Measurements from ENCODE around the gene GGTLC1. TPM values are rescaled to one million over a fixed set of nuclear protein-coding genes. Genes with fewer than 3 reads are reported as not detected.

The GGTLC1 gene
- total RNA-seq, 2 donors from 2014 or later, result not detected

- intact Hi-C loops (cut with DNase I), result loop anchor here (5.0 kb wide), 2 partner anchors 45 to 60 kb away; no protein-coding TSS in a partner anchor
- 0% methylated on average over 3 of the region's 3 CpGs for WGBS
- DNase-seq (ENCODE audit: low spot score), result peak; percentile 69
Observed at GRCh38 chr20:23937303-23938117, 51.1 kb downstream of the GGTLC1 start.

More at GRCh38 chr20:23937303-23938117, 51.1 kb downstream of the GGTLC1 start:
- TF ChIP-seq POLR2AphosphoS5 (IDR thresholded peaks at IDR 0.05), result peak; percentile 49
- peak; percentile 44 to 89 (median 88) for TF ChIP-seq CTCF (IDR thresholded peaks at IDR 0.05)
- no peak for TF ChIP-seq POLR2A (IDR thresholded peaks at IDR 0.05)
- Histone ChIP-seq H3K27ac (no peak overlapping the region), H3K27me3 (replicated peaks; ENCODE audit: insufficient read depth) (no peaks in the 10 kb centered on the region), H3K4me1 (replicated peaks) (no peaks in the 10 kb centered on the region), H3K4me3 (no peak overlapping the region), H3K9me3 (no peaks in the 10 kb centered on the region), H3K36me3 (no peaks in the 10 kb centered on the region)

Small RNA genes within 50 kb of the gene (small RNA-seq; reads per million reads assigned to genes)
- gene AL133466.1, result 0 reads per million in 2 donors

Other genes with a start within 250 kb of the GGTLC1 start
- gene CST1, start 237.8 kb downstream of the GGTLC1 start, total RNA-seq, result 1 to 10 TPM; 1.2 to 8.3 TPM
- gene CST2, start 162.1 kb downstream of the GGTLC1 start, total RNA-seq, result not detected
- not detected for gene CST5, start 109.0 kb downstream of the GGTLC1 start, total RNA-seq